SU-DHL-6 (cell line): Measurements from ENCODE around the gene FOLR3.

ENCODE experiments used
- H2AFZ ChIP-seq: fragments of 200-600 bp; sonication (generic); 2 replicates; pipeline ENCODE4 v1.6.1; 2014; ENCODE audit warnings: low read depth, mild to moderate bottlenecking, moderate library complexity, mixed read lengths, antibody characterized with exemption, low read length; ENCODE audit not compliant: severe bottlenecking
- H3F3A ChIP-seq: fragments of 200-600 bp; shearing (Covaris generic); 2 replicates; pipeline ENCODE4 v1.6.0; 2016; ENCODE audit warnings: antibody characterized with exemption, mild to moderate bottlenecking; ENCODE audit not compliant: insufficient read depth
- H3K27ac ChIP-seq: fragments of 200-600 bp; sonication (generic); 2 replicates; pipeline ENCODE4 v1.5.1; 2016; ENCODE audit warnings: low read depth, mild to moderate bottlenecking, low read length, moderate library complexity, mixed read lengths
- H3K27me3 ChIP-seq: fragments of 200-600 bp; sonication (generic), shearing (Covaris generic); 2 replicates; pipeline ENCODE4 v1.6.0; 2014; ENCODE audit warnings: mild to moderate bottlenecking, low read length
- H3K36me3 ChIP-seq: fragments of 200-600 bp; sonication (generic); 2 replicates; pipeline ENCODE4 v1.6.1; 2014; ENCODE audit warnings: mild to moderate bottlenecking, low read length, mixed read lengths
- H3K4me2 ChIP-seq: fragments of 300-600, 200-600 bp; shearing (Covaris generic), sonication (generic); 2 replicates; pipeline ENCODE4 v1.6.0; 2014; ENCODE audit warnings: low read length, low read depth, mild to moderate bottlenecking; ENCODE audit not compliant: poor library complexity, severe bottlenecking
- H3K4me3 ChIP-seq: fragments of 200-600 bp; sonication (generic); 2 replicates; pipeline ENCODE4 v1.5.1; 2014; ENCODE audit warnings: antibody characterized with exemption, low read length, mild to moderate bottlenecking, mixed read lengths; ENCODE audit not compliant: insufficient read depth, poor library complexity, severe bottlenecking
- H3K79me2 ChIP-seq: fragments of 200-600 bp; sonication (generic); 2 replicates; pipeline ENCODE4 v1.6.1; 2014; ENCODE audit warnings: mild to moderate bottlenecking, low read length, moderate library complexity; ENCODE audit not compliant: insufficient read depth
- H3K9ac ChIP-seq: fragments of 200-600 bp; sonication (generic); 2 replicates; pipeline ENCODE4 v1.7.0; 2014; ENCODE audit warnings: mild to moderate bottlenecking, low read length
- H3K9me2 ChIP-seq: fragments of 200-600 bp; sonication (generic); replicated peaks from 2 replicates; pipeline ENCODE4 v1.6.1; 2014; ENCODE audit warnings: low read length; ENCODE audit not compliant: insufficient read depth
- H3K9me3 ChIP-seq: fragments of 200-600 bp; sonication (generic); 2 replicates; pipeline ENCODE4 v1.6.1; 2014; ENCODE audit warnings: low read length, mixed read lengths; ENCODE audit not compliant: insufficient read depth
- H4K20me1 ChIP-seq: fragments of 200-600 bp; sonication (generic); 2 replicates; pipeline ENCODE4 v1.6.1; 2014; ENCODE audit warnings: low read depth, mild to moderate bottlenecking, antibody characterized with exemption, low read length, moderate library complexity, mixed read lengths
- CTCF ChIP-seq: fragments of 200-600 bp; sonication (generic); IDR thresholded peaks from one replicate; pipeline ENCODE4 v1.5.1; 2017; ENCODE audit warnings: antibody characterized with exemption, mild to moderate bottlenecking, low read length, moderate library complexity; ENCODE audit not compliant: insufficient read depth, poor library complexity, severe bottlenecking
- EZH2phosphoT487 ChIP-seq: fragments of 200-600 bp; sonication (generic), shearing (Covaris generic); conservative IDR thresholded peaks from 2 replicates; pipeline ENCODE4 v1.6.1; 2018; ENCODE audit warnings: mild to moderate bottlenecking, antibody characterized with exemption, low read length, moderate library complexity, mixed read lengths

The FOLR3 gene

GRCh38 chr11:72132646-72133045 lies 2.9 kb upstream of the FOLR3 start:
- H3K9me2 ChIP-seq: no peaks in the 10 kb centered on the region
- H2AFZ ChIP-seq: no peak overlapping the region
- H3K4me3 ChIP-seq: no peak overlapping the region
- peaks cover 19% of the 10 kb centered on the region; the same call in 1 of the 2 replicates for H3K9me3 ChIP-seq
- H3K9ac ChIP-seq: no peak overlapping the region
- no peak overlapping the region for H3K27ac ChIP-seq
- TF ChIP-seq EZH2phosphoT487 (no peak), CTCF (no peak)
- H3K27me3 ChIP-seq: no peaks in the 10 kb centered on the region
- H4K20me1 ChIP-seq: no peaks in the 10 kb centered on the region
- H3K79me2 ChIP-seq: no peaks in the 10 kb centered on the region
- H3K36me3 ChIP-seq: no peaks in the 10 kb centered on the region
- H3K4me2 ChIP-seq: no peak overlapping the region
- H3F3A ChIP-seq: no peaks in the 10 kb centered on the region

GRCh38 chr11:72135891-72136683 lies 562 bp downstream of the FOLR3 start:
- no peak overlapping the region for H3K4me3 ChIP-seq
- H3K27ac ChIP-seq: no peak overlapping the region

GRCh38 chr11:72136684-72137262 lies 1.2 kb downstream of the FOLR3 start:
- H3K27ac ChIP-seq: no peak overlapping the region
- no peak overlapping the region for H2AFZ ChIP-seq
- no peaks in the 10 kb centered on the region for H3K27me3 ChIP-seq
- no peaks in the 10 kb centered on the region for H3K9me2 ChIP-seq
- H3K4me3 ChIP-seq: no peak overlapping the region
- no peaks in the 10 kb centered on the region for H3K36me3 ChIP-seq
- no peaks in the 10 kb centered on the region for H3F3A ChIP-seq
- H3K9me3 ChIP-seq: no peaks in the 10 kb centered on the region
- TF ChIP-seq EZH2phosphoT487: no peak
- TF ChIP-seq CTCF: no peak
- no peaks in the 10 kb centered on the region for H4K20me1 ChIP-seq
- no peak overlapping the region for H3K9ac ChIP-seq
- no peak overlapping the region for H3K4me2 ChIP-seq
- no peaks in the 10 kb centered on the region for H3K79me2 ChIP-seq

More at GRCh38 chr11:72135891-72136683, 562 bp downstream of the FOLR3 start:
- Histone ChIP-seq H3K79me2 (no peaks in the 10 kb centered on the region), H3K36me3 (no peaks in the 10 kb centered on the region), H4K20me1 (no peaks in the 10 kb centered on the region), H3K9me3 (no peaks in the 10 kb centered on the region), H3K4me2 (no peak overlapping the region), H3K9ac (no peak overlapping the region), H3K27me3 (no peaks in the 10 kb centered on the region), H3F3A (no peaks in the 10 kb centered on the region), H2AFZ (no peak overlapping the region), H3K9me2 (no peaks in the 10 kb centered on the region)
- TF ChIP-seq CTCF (no peak), EZH2phosphoT487 (no peak)
